GM19025 (cell line): Measurements from ENCODE around the gene PRSS12.
"Not testable (repeated sequence)": the region's sequence is repeated elsewhere in the genome, so short reads cannot be mapped to it uniquely, and the experiment has no call there.

Source experiments
- ATAC-seq: cut with Tn5 transposase; IDR thresholded peaks from one replicate; pipeline ENCODE4 v1.9.1; 2021; ENCODE audit warnings: mild to moderate bottlenecking, low read depth, moderate library complexity; ENCODE audit not compliant: unreplicated experiment

PRSS12 gene

GRCh38 chr4:118326585-118326984 lies 26.2 kb downstream of the PRSS12 start:
- ATAC-seq, result no peak

- no peak for ATAC-seq
Measured at GRCh38 chr4:118325431-118325830, 27.4 kb downstream of the PRSS12 start.

GRCh38 chr4:118322831-118323502 lies 29.8 kb downstream of the PRSS12 start:
- no peak for ATAC-seq

- no peak for ATAC-seq
Measured at GRCh38 chr4:118318931-118319330, 33.9 kb downstream of the PRSS12 start.

GRCh38 chr4:118317691-118318090 lies 35.1 kb downstream of the PRSS12 start:
- ATAC-seq, result no peak

- no peak for ATAC-seq
Measured at GRCh38 chr4:118314221-118314620, 38.6 kb downstream of the PRSS12 start.

- no peak for ATAC-seq
Measured at GRCh38 chr4:118313098-118313497, 39.7 kb downstream of the PRSS12 start.

- ATAC-seq, result no peak
Measured at GRCh38 chr4:118308306-118309030, 44.3 kb downstream of the PRSS12 start.

GRCh38 chr4:118307643-118308042 lies 45.2 kb downstream of the PRSS12 start:
- no peak for ATAC-seq

GRCh38 chr4:118299619-118300018 lies 53.2 kb downstream of the PRSS12 start:
- ATAC-seq, result not testable (repeated sequence)

- ATAC-seq, result no peak
Measured at GRCh38 chr4:118296729-118297128, 56.1 kb downstream of the PRSS12 start.

GRCh38 chr4:118290951-118291350 lies 61.9 kb downstream of the PRSS12 start:
- ATAC-seq, result no peak

- ATAC-seq, result no peak
Measured at GRCh38 chr4:118289794-118290193, 63.0 kb downstream of the PRSS12 start.

GRCh38 chr4:118287711-118288451 lies 64.9 kb downstream of the PRSS12 start:
- ATAC-seq, result no peak

- ATAC-seq, result no peak
Measured at GRCh38 chr4:118286685-118287084, 66.1 kb downstream of the PRSS12 start.

- no peak for ATAC-seq
Measured at GRCh38 chr4:118285931-118286330, 66.9 kb downstream of the PRSS12 start.

- ATAC-seq, result peak; percentile 40
Measured at GRCh38 chr4:118284169-118284568, 68.6 kb downstream of the PRSS12 start.

- no peak for ATAC-seq
Measured at GRCh38 chr4:118282692-118283091, 70.1 kb downstream of the PRSS12 start.

- ATAC-seq, result no peak
Measured at GRCh38 chr4:118281611-118282442, 71.0 kb downstream of the PRSS12 start.

GRCh38 chr4:118280501-118281218 lies 72.1 kb downstream of the PRSS12 start:
- peak; percentile 14 for ATAC-seq
